ENCODE measurements around the gene EIF4E3. TPM values are rescaled to one million over a fixed set of nuclear protein-coding genes. Genes with fewer than 3 reads are reported as not detected.
A peak's percentile ranks its signal among the peaks of the same experiment; 100 is the strongest.

EIF4E3 gene
- total and polyA plus RNA-seq, 3 experiments from 2014 or later = 22.2 to 50.5 (median 24.1) TPM

GRCh38 chr3:71684757-71685386 is 40.3 kb downstream of the EIF4E3 start:
- Histone ChIP-seq H3K36me3 (ENCODE audit: insufficient read depth, low read length) (peaks cover 21% of the 10 kb centered on the region), H3K9me3 (ENCODE audit: low read length) (no peaks in the 10 kb centered on the region), H3K27me3 (ENCODE audit: insufficient read depth, low read length, poor library complexity, severe bottlenecking) (no peaks in the 10 kb centered on the region), H3K4me3 (ENCODE audit: low read length) (no peak overlapping the region), H3K4me1 (ENCODE audit: insufficient read depth, low read length) (no peaks in the 10 kb centered on the region), H3K27ac (ENCODE audit: low read depth, low read length) (no peak overlapping the region)
- Mint-ChIP-seq H3K27me3 (no peaks in the 10 kb centered on the region), H3K4me3 (no peak overlapping the region), H3K27ac (peak overlapping the region in 1 of 8 donors; percentile 31), H3K36me3 (peaks cover 4 to 89% (median 20%) of the 10 kb centered on the region in 3 donors), H3K4me1 (peaks cover 16 to 55% (median 46%) of the 10 kb centered on the region in 3 donors), H3K9me3 (no peaks in the 10 kb centered on the region)
- no peak for DNase-seq
- ChIA-PET POLR2A (no interaction called here), CTCF (interaction anchor here (1.2 kb wide), 1 partner anchor 26 kb away, joined by 3 read pairs; no protein-coding TSS in a partner anchor)

- CTCF ChIA-PET = interaction anchor here (0.7 to 1.2 kb wide), 3 partner anchors 8 to 180 kb away, joined by 3 read pairs; no protein-coding TSS in a partner anchor
- Histone ChIP-seq H3K27ac (ENCODE audit: low read depth, low read length) (no peak overlapping the region), H3K27me3 (ENCODE audit: insufficient read depth, low read length, poor library complexity, severe bottlenecking) (no peaks in the 10 kb centered on the region), H3K9me3 (ENCODE audit: low read length) (no peaks in the 10 kb centered on the region), H3K4me3 (ENCODE audit: low read length) (no peak overlapping the region), H3K36me3 (ENCODE audit: insufficient read depth, low read length) (peaks cover 18% of the 10 kb centered on the region), H3K4me1 (ENCODE audit: insufficient read depth, low read length) (no peaks in the 10 kb centered on the region)
- Mint-ChIP-seq H3K4me1 (peaks cover 18 to 50% (median 49%) of the 10 kb centered on the region in 3 donors), H3K27ac (peak overlapping the region in 1 of 8 donors; percentile 31), H3K4me3 (no peak overlapping the region), H3K9me3 (no peaks in the 10 kb centered on the region), H3K27me3 (no peaks in the 10 kb centered on the region), H3K36me3 (peaks cover 4 to 88% (median 21%) of the 10 kb centered on the region in 3 donors)
- DNase-seq = no peak
- POLR2A ChIA-PET = no interaction called here
These were observed 41.0 kb downstream of the EIF4E3 start for GRCh38 chr3:71684046-71684756.

GRCh38 chr3:71681224-71681668 is 44.0 kb downstream of the EIF4E3 start:
- ChIA-PET CTCF (interaction anchor here (0.8 kb wide), 1 partner anchor 30 kb away, joined by 4 read pairs; no protein-coding TSS in a partner anchor), POLR2A (no interaction called here)
- Histone ChIP-seq H3K27ac (ENCODE audit: low read depth, low read length) (no peak overlapping the region), H3K36me3 (ENCODE audit: insufficient read depth, low read length) (no peaks in the 10 kb centered on the region), H3K4me3 (ENCODE audit: low read length) (no peak overlapping the region), H3K27me3 (ENCODE audit: insufficient read depth, low read length, poor library complexity, severe bottlenecking) (no peaks in the 10 kb centered on the region), H3K4me1 (ENCODE audit: insufficient read depth, low read length) (no peaks in the 10 kb centered on the region), H3K9me3 (ENCODE audit: low read length) (no peaks in the 10 kb centered on the region)
- DNase-seq = peak in 1 of 5 donors; percentile 19
- Mint-ChIP-seq H3K27me3 (no peaks in the 10 kb centered on the region), H3K4me3 (no peak overlapping the region), H3K27ac (peak overlapping the region in 7 of 8 donors; percentile 12 to 90 (median 47)), H3K9me3 (no peaks in the 10 kb centered on the region), H3K36me3 (peaks cover 0 to 81% (median 23%) of the 10 kb centered on the region in 3 donors), H3K4me1 (peaks cover 14 to 38% (median 37%) of the 10 kb centered on the region in 3 donors)

- peaks cover 14 to 40% (median 37%) of the 10 kb centered on the region in 3 donors for H3K4me1 Mint-ChIP-seq
- H3K4me1 ChIP-seq (ENCODE audit: insufficient read depth, low read length) = no peaks in the 10 kb centered on the region
- ChIA-PET POLR2A (no interaction called here), CTCF (no interaction called here)
- no peak overlapping the region for H3K4me3 ChIP-seq (ENCODE audit: low read length)
- H3K27me3 Mint-ChIP-seq = no peaks in the 10 kb centered on the region
- peak overlapping the region in 2 of 8 donors; percentile 12 to 39 for H3K27ac Mint-ChIP-seq
- no peaks in the 10 kb centered on the region for H3K27me3 ChIP-seq (ENCODE audit: insufficient read depth, low read length, poor library complexity, severe bottlenecking)
- H3K27ac ChIP-seq (ENCODE audit: low read depth, low read length) = no peak overlapping the region
- no peaks in the 10 kb centered on the region for H3K9me3 Mint-ChIP-seq
- no peaks in the 10 kb centered on the region for H3K9me3 ChIP-seq (ENCODE audit: low read length)
- peaks cover 0 to 80% (median 27%) of the 10 kb centered on the region in 3 donors for H3K36me3 Mint-ChIP-seq
- H3K36me3 ChIP-seq (ENCODE audit: insufficient read depth, low read length) = no peaks in the 10 kb centered on the region
- no peak overlapping the region for H3K4me3 Mint-ChIP-seq
- no peak for DNase-seq
These were observed 44.6 kb downstream of the EIF4E3 start for GRCh38 chr3:71680603-71681002.

GRCh38 chr3:71676931-71677330 is 48.3 kb downstream of the EIF4E3 start:
- no peak overlapping the region for H3K4me3 Mint-ChIP-seq
- H3K27ac Mint-ChIP-seq = no peak overlapping the region
- H3K4me1 ChIP-seq (ENCODE audit: insufficient read depth, low read length) = no peaks in the 10 kb centered on the region
- H3K36me3 ChIP-seq (ENCODE audit: insufficient read depth, low read length) = no peaks in the 10 kb centered on the region
- H3K4me1 Mint-ChIP-seq = peaks cover 11 to 32% (median 19%) of the 10 kb centered on the region in 3 donors
- H3K9me3 Mint-ChIP-seq = peaks cover 0 to under 1% (median 0%) of the 10 kb centered on the region in 5 donors
- ChIA-PET CTCF (no interaction called here), POLR2A (no interaction called here)
- H3K9me3 ChIP-seq (ENCODE audit: low read length) = no peaks in the 10 kb centered on the region
- no peak overlapping the region for H3K4me3 ChIP-seq (ENCODE audit: low read length)
- no peaks in the 10 kb centered on the region for H3K27me3 ChIP-seq (ENCODE audit: insufficient read depth, low read length, poor library complexity, severe bottlenecking)
- DNase-seq = no peak
- peaks cover 0 to 64% (median 25%) of the 10 kb centered on the region in 3 donors for H3K36me3 Mint-ChIP-seq
- no peak overlapping the region for H3K27ac ChIP-seq (ENCODE audit: low read depth, low read length)
- no peaks in the 10 kb centered on the region for H3K27me3 Mint-ChIP-seq

GRCh38 chr3:71673486-71673885 is 51.7 kb downstream of the EIF4E3 start:
- H3K9me3 Mint-ChIP-seq = peaks cover 0 to 4% (median 0%) of the 10 kb centered on the region in 5 donors
- CTCF ChIA-PET = interaction anchor here (0.7 kb wide), 1 partner anchor 11 kb away, joined by 3 read pairs; no protein-coding TSS in a partner anchor
- POLR2A ChIA-PET = no interaction called here
- no peak overlapping the region for H3K27ac ChIP-seq (ENCODE audit: low read depth, low read length)
- H3K27ac Mint-ChIP-seq = peak overlapping the region in 1 of 8 donors; percentile 23
- no peaks in the 10 kb centered on the region for H3K9me3 ChIP-seq (ENCODE audit: low read length)
- no peak for DNase-seq
- H3K4me3 Mint-ChIP-seq = no peak overlapping the region
- no peaks in the 10 kb centered on the region for H3K4me1 ChIP-seq (ENCODE audit: insufficient read depth, low read length)
- no peaks in the 10 kb centered on the region for H3K27me3 ChIP-seq (ENCODE audit: insufficient read depth, low read length, poor library complexity, severe bottlenecking)
- no peaks in the 10 kb centered on the region for H3K27me3 Mint-ChIP-seq
- H3K36me3 ChIP-seq (ENCODE audit: insufficient read depth, low read length) = no peaks in the 10 kb centered on the region
- H3K36me3 Mint-ChIP-seq = peaks cover 2 to 54% (median 21%) of the 10 kb centered on the region in 3 donors
- no peak overlapping the region for H3K4me3 ChIP-seq (ENCODE audit: low read length)
- H3K4me1 Mint-ChIP-seq = peaks cover 0 to 17% (median 0%) of the 10 kb centered on the region in 3 donors

- peak overlapping the region in 2 of 8 donors; percentile 48 to 68 for H3K27ac Mint-ChIP-seq
- no peak overlapping the region for H3K4me3 ChIP-seq (ENCODE audit: low read length)
- H3K4me1 ChIP-seq (ENCODE audit: insufficient read depth, low read length) = no peaks in the 10 kb centered on the region
- no peak overlapping the region for H3K27ac ChIP-seq (ENCODE audit: low read depth, low read length)
- ChIA-PET POLR2A (no interaction called here), CTCF (no interaction called here)
- no peaks in the 10 kb centered on the region for H3K9me3 ChIP-seq (ENCODE audit: low read length)
- H3K36me3 Mint-ChIP-seq = peaks cover 8 to 55% (median 23%) of the 10 kb centered on the region in 3 donors
- DNase-seq = no peak
- peaks cover 2 to 20% (median 4%) of the 10 kb centered on the region in 3 donors for H3K4me1 Mint-ChIP-seq
- H3K9me3 Mint-ChIP-seq = peaks cover 0 to 7% (median 0%) of the 10 kb centered on the region in 5 donors
- no peaks in the 10 kb centered on the region for H3K27me3 ChIP-seq (ENCODE audit: insufficient read depth, low read length, poor library complexity, severe bottlenecking)
- H3K36me3 ChIP-seq (ENCODE audit: insufficient read depth, low read length) = no peaks in the 10 kb centered on the region
- H3K4me3 Mint-ChIP-seq = peak overlapping the region in 1 of 7 donors; percentile 44
- H3K27me3 Mint-ChIP-seq = no peaks in the 10 kb centered on the region
These were observed 52.4 kb downstream of the EIF4E3 start for GRCh38 chr3:71672807-71673206.

- H3K27me3 ChIP-seq (ENCODE audit: insufficient read depth, low read length, poor library complexity, severe bottlenecking) = no peaks in the 10 kb centered on the region
- Mint-ChIP-seq H3K27me3 (no peaks in the 10 kb centered on the region), H3K27ac (no peak overlapping the region), H3K36me3 (peaks cover 13 to 55% (median 22%) of the 10 kb centered on the region in 3 donors), H3K9me3 (peaks cover 0 to 7% (median 0%) of the 10 kb centered on the region in 5 donors), H3K4me1 (peaks cover 2 to 21% (median 9%) of the 10 kb centered on the region in 3 donors), H3K4me3 (no peak overlapping the region)
- POLR2A ChIA-PET = no interaction called here
- no peak overlapping the region for H3K27ac ChIP-seq (ENCODE audit: low read depth, low read length)
- DNase-seq = no peak
- H3K4me3 ChIP-seq (ENCODE audit: low read length) = no peak overlapping the region
- H3K36me3 ChIP-seq (ENCODE audit: insufficient read depth, low read length) = no peaks in the 10 kb centered on the region
- no peaks in the 10 kb centered on the region for H3K4me1 ChIP-seq (ENCODE audit: insufficient read depth, low read length)
- CTCF ChIA-PET = no interaction called here
- H3K9me3 ChIP-seq (ENCODE audit: low read length) = no peaks in the 10 kb centered on the region
These were observed 52.9 kb downstream of the EIF4E3 start for GRCh38 chr3:71672340-71672739.

All from CD8-positive, alpha-beta memory T cell (primary cell).